IPS-15b (cell line): Measurements from ENCODE around the gene FGF22.
A peak's percentile ranks its signal among the peaks of the same experiment; 100 is the strongest.
"Not testable (repeated sequence)": the region's sequence is repeated elsewhere in the genome, so short reads cannot be mapped to it uniquely, and the experiment has no call there.

Source experiments
- H3K27me3 ChIP-seq: one replicate; pipeline ENCODE4 v1.6.1; 2013; ENCODE audit warnings: low read length; ENCODE audit not compliant: control insufficient read depth, insufficient read depth
- H3K36me3 ChIP-seq: one replicate; pipeline ENCODE4 v1.6.1; 2013; ENCODE audit warnings: low read length; ENCODE audit not compliant: control insufficient read depth, insufficient read depth
- H3K4me1 ChIP-seq: one replicate; pipeline ENCODE4 v1.6.1; 2013; ENCODE audit warnings: mild to moderate bottlenecking, low read length; ENCODE audit not compliant: control insufficient read depth, insufficient read depth
- H3K4me3 ChIP-seq: one replicate; pipeline ENCODE4 v1.5.1; 2013; ENCODE audit warnings: low read depth, low read length
- H3K9ac ChIP-seq: one replicate; pipeline ENCODE4 v1.6.1; 2013; ENCODE audit warnings: low read depth, mild to moderate bottlenecking, low read length
- H3K9me3 ChIP-seq: one replicate; pipeline ENCODE4 v1.6.1; 2013; ENCODE audit warnings: mild to moderate bottlenecking, low read length; ENCODE audit not compliant: control insufficient read depth, insufficient read depth

FGF22 gene

GRCh38 chr19:660793-661426 is 21.2 kb downstream of the FGF22 start:
- Histone ChIP-seq H3K4me3 (peak overlapping the region; percentile 71), H3K4me1 (peaks cover 2% of the 10 kb centered on the region), H3K27me3 (peaks cover 2% of the 10 kb centered on the region), H3K36me3 (peaks cover 12% of the 10 kb centered on the region), H3K9ac (peak overlapping the region; percentile 81), H3K9me3 (no peaks in the 10 kb centered on the region)

DNA sequence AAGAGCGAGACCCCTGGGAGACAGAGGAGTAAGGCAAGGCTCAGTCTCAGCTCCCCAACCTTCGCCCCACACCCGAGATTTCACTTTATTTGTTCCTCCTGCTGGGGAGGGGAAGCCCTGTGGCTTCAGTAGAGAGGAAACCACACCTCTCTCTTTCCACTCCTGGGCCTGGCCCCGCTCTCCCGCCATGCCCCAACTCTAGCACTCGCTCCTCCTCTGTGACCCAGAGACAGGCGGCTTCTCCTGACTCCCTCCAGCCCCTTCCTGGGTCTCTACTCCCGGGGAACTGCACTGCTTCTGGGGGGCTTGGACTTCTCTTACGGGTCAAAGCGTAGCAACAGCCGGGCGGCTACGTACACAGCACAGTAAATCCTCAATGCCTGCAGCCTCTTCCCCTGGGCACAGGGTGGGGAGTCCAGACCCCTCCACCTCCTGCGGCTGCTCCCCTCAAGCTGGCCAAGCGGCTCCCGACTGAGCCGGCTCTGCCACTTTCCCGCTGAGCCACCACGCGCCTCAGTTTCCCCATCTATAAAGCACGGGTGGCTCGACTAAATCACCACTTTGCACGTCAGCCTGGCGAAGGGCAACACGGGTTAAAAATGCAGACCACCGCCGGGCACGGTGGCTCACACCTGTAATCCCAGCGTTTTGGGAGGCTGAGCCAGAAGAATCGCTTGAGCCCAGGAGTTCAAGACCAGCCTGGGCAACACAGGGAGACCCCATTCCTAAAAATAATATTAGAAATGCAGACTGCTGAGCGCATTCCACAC is 21.9 kb downstream of the FGF22 start:
- Histone ChIP-seq H3K9me3 (no peaks in the 10 kb centered on the region), H3K36me3 (peaks cover 12% of the 10 kb centered on the region), H3K9ac (peak overlapping the region; percentile 81), H3K27me3 (peaks cover 2% of the 10 kb centered on the region), H3K4me1 (peaks cover 2% of the 10 kb centered on the region), H3K4me3 (peak overlapping the region; percentile 71)

GRCh38 chr19:662207-662961 is 22.7 kb downstream of the FGF22 start:
- Histone ChIP-seq H3K9me3 (no peaks in the 10 kb centered on the region), H3K27me3 (peaks cover 2% of the 10 kb centered on the region), H3K4me3 (peak overlapping the region; percentile 71), H3K4me1 (peaks cover 2% of the 10 kb centered on the region), H3K36me3 (peaks cover 12% of the 10 kb centered on the region), H3K9ac (peak overlapping the region; percentile 81)

GRCh38 chr19:662962-663681 is 23.4 kb downstream of the FGF22 start, which contains the start of gene RNF126:
Gene RNF126, minus strand, starts transcription at chr19:663214. Its CDS starts 93 bp downstream, at chr19:663121.
- H3K9ac ChIP-seq: peak within 1 kb of the TSS; percentile 81
- peaks cover 12% of the 10 kb centered on the region for H3K36me3 ChIP-seq
- H3K9me3 ChIP-seq: no peaks in the 10 kb centered on the region
- peaks cover 2% of the 10 kb centered on the region for H3K4me1 ChIP-seq
- H3K4me3 ChIP-seq: peak within 1 kb of the TSS; percentile 71
- H3K27me3 ChIP-seq: peaks cover 2% of the 10 kb centered on the region

- Histone ChIP-seq H3K9ac (peak overlapping the region; percentile 73), H3K4me1 (peaks cover 2% of the 10 kb centered on the region), H3K27me3 (peaks cover 2% of the 10 kb centered on the region), H3K36me3 (peaks cover 6% of the 10 kb centered on the region), H3K9me3 (no peaks in the 10 kb centered on the region), H3K4me3 (peak overlapping the region; percentile 70)
These were observed 24.0 kb downstream of the FGF22 start for GRCh38 chr19:663682-664117.

- H3K9me3 ChIP-seq: no peaks in the 10 kb centered on the region
- H3K4me1 ChIP-seq: peaks cover 2% of the 10 kb centered on the region
- H3K36me3 ChIP-seq: peaks cover 1% of the 10 kb centered on the region
- H3K9ac ChIP-seq: peak overlapping the region; percentile 12
- peaks cover 2% of the 10 kb centered on the region for H3K27me3 ChIP-seq
- H3K4me3 ChIP-seq: no peak overlapping the region
These were observed 25.3 kb downstream of the FGF22 start for GRCh38 chr19:664913-665443.

DNA sequence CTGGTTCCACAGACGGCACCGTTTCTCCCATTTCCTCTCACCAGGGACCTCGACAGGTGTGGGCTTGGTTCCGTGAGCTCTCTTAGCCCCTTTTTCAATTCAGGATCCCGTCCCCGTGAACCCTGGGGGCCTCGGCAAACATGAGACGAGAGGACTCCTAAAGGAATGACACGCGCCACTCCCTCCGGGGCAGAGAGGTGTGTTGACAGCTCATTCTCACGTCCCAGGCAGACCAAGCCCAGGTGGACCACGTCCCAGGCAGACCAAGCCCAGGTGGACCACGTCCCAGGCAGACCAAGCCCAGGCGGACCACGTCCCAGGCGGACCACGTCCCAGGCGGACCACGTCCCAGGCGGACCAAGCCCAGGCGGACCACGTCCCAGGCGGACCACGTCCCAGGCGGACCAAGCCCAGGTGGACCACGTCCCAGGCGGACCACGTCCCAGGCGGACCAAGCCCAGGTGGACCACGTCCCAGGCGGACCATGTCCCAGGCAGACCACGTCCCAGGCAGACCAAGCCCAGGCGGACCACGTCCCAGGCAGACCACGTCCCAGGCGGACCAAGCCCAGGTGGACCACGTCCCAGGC is 27.4 kb downstream of the FGF22 start:
- not testable (repeated sequence) for H3K36me3 ChIP-seq, H3K9ac ChIP-seq, H3K27me3 ChIP-seq, H3K4me3 ChIP-seq, H3K4me1 ChIP-seq, H3K9me3 ChIP-seq

- H3K9me3 ChIP-seq, H3K36me3 ChIP-seq, H3K4me3 ChIP-seq, H3K4me1 ChIP-seq, H3K27me3 ChIP-seq, H3K9ac ChIP-seq: not testable (repeated sequence)
These were observed 29.2 kb downstream of the FGF22 start for GRCh38 chr19:668675-669434.

- peaks cover 2% of the 10 kb centered on the region for H3K27me3 ChIP-seq
- no peaks in the 10 kb centered on the region for H3K4me1 ChIP-seq
- no peaks in the 10 kb centered on the region for H3K9me3 ChIP-seq
- no peaks in the 10 kb centered on the region for H3K36me3 ChIP-seq
- H3K4me3 ChIP-seq: no peak overlapping the region
- no peak overlapping the region for H3K9ac ChIP-seq
These were observed 31.0 kb downstream of the FGF22 start for GRCh38 chr19:670609-671075.

DNA sequence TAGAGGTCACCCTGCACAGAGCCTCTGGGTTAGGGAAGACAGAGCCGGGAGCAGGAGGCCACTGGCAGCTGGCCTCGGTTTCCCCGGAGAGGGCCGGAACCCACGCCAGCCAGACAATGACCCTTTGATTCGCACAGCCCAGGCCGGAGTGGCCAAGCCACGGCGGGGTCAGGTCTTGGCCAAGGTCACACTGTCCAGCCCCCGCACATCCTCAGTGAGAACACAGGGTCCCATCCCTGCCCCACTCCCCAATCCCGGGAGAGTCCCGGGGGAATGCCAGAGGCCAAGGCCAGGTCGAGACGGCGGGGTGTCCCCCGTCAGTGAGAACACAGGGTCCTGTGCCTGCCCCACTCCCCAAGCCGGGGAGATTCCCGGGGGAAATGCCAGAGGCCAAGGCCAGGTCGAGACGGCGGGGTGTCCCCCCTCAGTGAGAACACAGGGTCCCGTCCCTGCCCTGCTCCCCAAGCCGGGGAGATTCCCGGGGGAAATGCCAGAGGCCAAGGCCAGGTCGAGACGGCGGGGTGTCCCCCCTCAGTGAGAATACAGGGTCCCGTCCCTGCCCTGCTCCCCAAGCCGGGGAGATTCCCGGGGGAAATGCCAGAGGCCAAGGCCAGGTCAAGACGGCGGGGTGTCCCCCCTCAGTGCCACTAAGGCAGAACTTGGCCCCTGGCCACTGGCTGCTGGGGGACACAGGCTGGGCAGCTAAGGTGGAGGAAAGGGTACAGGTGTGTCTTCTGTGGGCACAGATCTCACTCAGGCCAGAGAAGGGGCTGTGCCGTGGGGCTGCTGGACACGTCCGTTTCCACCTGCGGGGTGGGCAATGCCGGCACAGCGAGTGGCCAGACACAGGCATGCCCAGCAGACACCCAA is 34.8 kb downstream of the FGF22 start:
- Histone ChIP-seq H3K9ac (no peak overlapping the region), H3K27me3 (peaks cover 7% of the 10 kb centered on the region), H3K9me3 (no peaks in the 10 kb centered on the region), H3K36me3 (no peaks in the 10 kb centered on the region), H3K4me3 (no peak overlapping the region), H3K4me1 (no peaks in the 10 kb centered on the region)
